GM21825 (cell line): ENCODE results near the gene AFF3.

Source experiments
- ATAC-seq: cut with Tn5 transposase; IDR thresholded peaks from one replicate; pipeline ENCODE4 v1.9.1; 2021; ENCODE audit warnings: mild to moderate bottlenecking, moderate library complexity; ENCODE audit not compliant: unreplicated experiment

The AFF3 gene

GRCh38 chr2:99899058-99899855 lies 243.1 kb downstream of the AFF3 start:
- no peak for ATAC-seq

GRCh38 chr2:99898336-99899048 lies 243.9 kb downstream of the AFF3 start:
- ATAC-seq, result no peak

GRCh38 chr2:99891428-99891780 lies 251.0 kb downstream of the AFF3 start:
- ATAC-seq, result no peak

- no peak for ATAC-seq
Measured at GRCh38 chr2:99890568-99891427, 251.6 kb downstream of the AFF3 start.

GRCh38 chr2:99888617-99889016 lies 253.8 kb downstream of the AFF3 start:
- no peak for ATAC-seq

- no peak for ATAC-seq
Measured at GRCh38 chr2:99886418-99886817, 256.0 kb downstream of the AFF3 start.

- no peak for ATAC-seq
Measured at GRCh38 chr2:99883358-99883757, 259.0 kb downstream of the AFF3 start.

GRCh38 chr2:99881901-99882591 lies 260.3 kb downstream of the AFF3 start:
- no peak for ATAC-seq

GRCh38 chr2:99880964-99881294 lies 261.5 kb downstream of the AFF3 start:
- ATAC-seq, result no peak

- no peak for ATAC-seq
Measured at GRCh38 chr2:99880148-99880963, 262.0 kb downstream of the AFF3 start.

GRCh38 chr2:99879481-99879880 lies 262.9 kb downstream of the AFF3 start:
- no peak for ATAC-seq

- no peak for ATAC-seq
Measured at GRCh38 chr2:99878581-99879350, 263.6 kb downstream of the AFF3 start.

GRCh38 chr2:99877963-99878362 lies 264.4 kb downstream of the AFF3 start:
- ATAC-seq, result no peak

GRCh38 chr2:99876956-99877355 lies 265.4 kb downstream of the AFF3 start:
- ATAC-seq, result no peak

GRCh38 chr2:99875627-99876201 lies 266.7 kb downstream of the AFF3 start:
- ATAC-seq, result no peak

GRCh38 chr2:99868260-99868659 lies 274.1 kb downstream of the AFF3 start:
- ATAC-seq, result no peak

GRCh38 chr2:99867770-99868169 lies 274.6 kb downstream of the AFF3 start:
- no peak for ATAC-seq

- no peak for ATAC-seq
Measured at GRCh38 chr2:99865818-99866676, 276.3 kb downstream of the AFF3 start.
